Left ventricle myocardium inferior (tissue), 1 donor: ENCODE measurements around the gene FBXL7. TPM values are rescaled to one million over a fixed set of nuclear protein-coding genes. Genes with fewer than 3 reads are reported as not detected.
A peak's percentile ranks its signal among the peaks of the same experiment; 100 is the strongest.

Source experiments
- DNase-seq: peaks from one replicate; pipeline ENCODE4 v3.0.0-alpha.2; 2020
- H3K27ac ChIP-seq: fragments of 200-600 bp; replicated peaks from 2 replicates; pipeline ENCODE4 v1.8.0; 2021
- H3K27me3 ChIP-seq: fragments of 200-600 bp; 2 replicates; pipeline ENCODE4 v1.8.0; 2021; ENCODE audit warnings: low read depth
- H3K36me3 ChIP-seq: fragments of 200-600 bp; 2 replicates; pipeline ENCODE4 v1.8.0; 2021
- H3K4me1 ChIP-seq: fragments of 200-600 bp; 2 replicates; pipeline ENCODE4 v1.8.0; 2021
- H3K4me3 ChIP-seq: fragments of 200-600 bp; 2 replicates; pipeline ENCODE4 v1.8.0; 2021; ENCODE audit warnings: mild to moderate bottlenecking, moderate library complexity
- H3K9me3 ChIP-seq: fragments of 200-600 bp; replicated peaks from 2 replicates; pipeline ENCODE4 v1.8.0; 2021
- CTCF ChIP-seq: fragments of 200-600 bp; IDR thresholded peaks from 2 replicates; pipeline ENCODE4 v1.8.0; 2021; ENCODE audit warnings: antibody characterized with exemption, mild to moderate bottlenecking, borderline replicate concordance
- intact Hi-C: fragments of 100-400 bp; cut with micrococcal nuclease; formaldehyde crosslinking; loops from one replicate; pipeline ENCODE4 v1.11.0; 2022
- total RNA-seq: library from RNA; stranded (reverse); fragmentation: NEBNext Ultra II Directional; extraction: Animal tissue kit (Norgen Biotek cat#: 25700); gene quantifications from one replicate; pipeline ENCODE4 v1.2.1, GENCODE V29; 2021
- donor health status: DM: no; HTN: yes; CAD: no; lungs with severe emphysema.

FBXL7 gene
- total RNA-seq, 1 donor from 2014 or later: 27.7 TPM

DNA sequence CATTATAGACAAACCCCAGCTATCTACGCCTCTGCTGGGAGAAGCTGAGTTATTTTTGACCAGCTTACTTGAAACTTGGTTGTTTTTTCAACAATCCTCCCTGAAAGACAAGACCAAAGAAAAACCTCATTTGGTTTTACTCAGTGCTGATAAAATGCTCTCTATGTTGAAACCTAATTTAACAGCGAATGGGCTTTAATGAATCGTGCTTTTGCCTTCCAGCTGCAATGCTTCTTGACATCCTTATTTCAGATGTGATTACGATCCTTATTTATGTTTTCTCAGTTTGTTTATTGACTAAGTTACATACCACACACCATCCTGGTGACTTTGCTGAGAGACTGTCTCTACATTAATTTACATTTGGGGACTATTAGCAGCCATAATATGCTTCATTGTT, 179.2 kb downstream of the FBXL7 start:
- DNase-seq: no peak
- Histone ChIP-seq H3K36me3 (no peaks in the 10 kb centered on the region), H3K9me3 (no peaks in the 10 kb centered on the region), H3K27ac (no peak overlapping the region), H3K4me1 (peaks cover 54% of the 10 kb centered on the region), H3K4me3 (no peak overlapping the region), H3K27me3 (no peaks in the 10 kb centered on the region)
- intact Hi-C loops: no loop called here
- no peak for TF ChIP-seq CTCF

- Histone ChIP-seq H3K4me3 (no peak overlapping the region), H3K4me1 (peaks cover 46% of the 10 kb centered on the region), H3K27me3 (no peaks in the 10 kb centered on the region), H3K36me3 (no peaks in the 10 kb centered on the region), H3K9me3 (no peaks in the 10 kb centered on the region), H3K27ac (no peak overlapping the region)
- no peak for DNase-seq
- no peak for TF ChIP-seq CTCF
- intact Hi-C loops: no loop called here
Measured at GRCh38 chr5:15680455-15680854, 180.5 kb downstream of the FBXL7 start.

- DNase-seq: no peak
- no peaks in the 10 kb centered on the region for H3K27me3 ChIP-seq
- no peak overlapping the region for H3K27ac ChIP-seq
- no peak for TF ChIP-seq CTCF
- peaks cover 38% of the 10 kb centered on the region for H3K4me1 ChIP-seq
- no peak overlapping the region for H3K4me3 ChIP-seq
- H3K9me3 ChIP-seq: no peaks in the 10 kb centered on the region
- H3K36me3 ChIP-seq: no peaks in the 10 kb centered on the region
- intact Hi-C loops: no loop called here
Measured at GRCh38 chr5:15682122-15682521, 182.1 kb downstream of the FBXL7 start.

DNA sequence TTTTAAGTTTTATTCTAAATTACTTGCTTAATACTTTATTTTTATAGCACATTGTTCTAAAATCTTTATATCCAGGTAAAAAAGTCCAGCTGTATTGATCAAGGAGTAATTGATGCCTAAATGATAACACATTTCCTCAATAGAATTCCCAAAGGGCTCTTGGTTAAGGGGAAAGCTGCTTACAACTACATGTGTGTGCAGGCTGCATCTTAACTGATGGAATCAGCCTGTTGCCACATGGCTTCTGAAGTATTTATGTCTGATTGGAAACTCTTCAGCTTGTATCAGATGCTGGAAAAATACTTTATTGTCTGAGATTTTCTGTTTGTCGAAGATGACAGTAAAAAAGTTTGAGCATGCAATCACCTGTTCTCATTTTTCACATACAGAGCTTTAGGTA, 182.6 kb downstream of the FBXL7 start:
- no peak for TF ChIP-seq CTCF
- no peak overlapping the region for H3K4me3 ChIP-seq
- no peaks in the 10 kb centered on the region for H3K36me3 ChIP-seq
- no peak for DNase-seq
- H3K9me3 ChIP-seq: no peaks in the 10 kb centered on the region
- peaks cover 38% of the 10 kb centered on the region for H3K4me1 ChIP-seq
- H3K27ac ChIP-seq: no peak overlapping the region
- no peaks in the 10 kb centered on the region for H3K27me3 ChIP-seq
- intact Hi-C loops: no loop called here

GRCh38 chr5:15683332-15683731, 183.4 kb downstream of the FBXL7 start:
- DNase-seq: no peak

More at GRCh38 chr5:15683332-15683731, 183.4 kb downstream of the FBXL7 start:
- peaks cover 38% of the 10 kb centered on the region for H3K4me1 ChIP-seq
- no peaks in the 10 kb centered on the region for H3K27me3 ChIP-seq
- H3K9me3 ChIP-seq: no peaks in the 10 kb centered on the region
- TF ChIP-seq CTCF: peak; percentile 52
- no peaks in the 10 kb centered on the region for H3K36me3 ChIP-seq
- H3K27ac ChIP-seq: no peak overlapping the region
- intact Hi-C loops: no loop called here
- H3K4me3 ChIP-seq: no peak overlapping the region
